ENCODE results near the gene DDR1.
"Not testable (repeated sequence)": the region's sequence is repeated elsewhere in the genome, so short reads cannot be mapped to it uniquely, and the experiment has no call there.

The DDR1 gene

GRCh38 chr6:30871592-30872183 lies 12.6 kb upstream of the DDR1 start:
- CTCF ChIA-PET, result no interaction called here
- POLR2A ChIA-PET, result no interaction called here
- TF ChIP-seq CTCF (IDR thresholded peaks at IDR 0.05; ENCODE audit: insufficient read depth, low read length, missing control alignments), result no peak
- DNase-seq (ENCODE audit: low read depth, low spot score), result no peak
- H3K4me3 ChIP-seq (ENCODE audit: low read depth, low read length), result no peak overlapping the region

GRCh38 chr6:30873137-30873640 lies 11.1 kb upstream of the DDR1 start:
- TF ChIP-seq CTCF (IDR thresholded peaks at IDR 0.05; ENCODE audit: insufficient read depth, low read length, missing control alignments), result no peak
- CTCF ChIA-PET, result interaction anchor here (1.0 kb wide), 1 partner anchor 9 kb away, joined by 3 read pairs; no protein-coding TSS in a partner anchor
- no peak for DNase-seq (ENCODE audit: low read depth, low spot score)
- POLR2A ChIA-PET, result no interaction called here
- no peak overlapping the region for H3K4me3 ChIP-seq (ENCODE audit: low read depth, low read length)

- DNase-seq (ENCODE audit: low read depth, low spot score); H3K4me3 ChIP-seq (ENCODE audit: low read depth, low read length); POLR2A ChIA-PET: not testable (repeated sequence)
- CTCF ChIA-PET, result interaction anchor here (1.3 to 1.6 kb wide), 3 partner anchors 14 to 45 kb away, joined by 4 to 5 read pairs (median 4); no protein-coding TSS in a partner anchor
Observed at GRCh38 chr6:30873795-30874194, 10.5 kb upstream of the DDR1 start.

- POLR2A ChIA-PET, result no interaction called here
- CTCF ChIA-PET, result interaction anchor here (0.6 to 13.1 kb wide), 10 partner anchors 8 to 205 kb away, joined by 3 to 472 read pairs (median 10); no protein-coding TSS in a partner anchor
- H3K4me3 ChIP-seq (ENCODE audit: low read depth, low read length), result no peak overlapping the region
- TF ChIP-seq CTCF (IDR thresholded peaks at IDR 0.05; ENCODE audit: insufficient read depth, low read length, missing control alignments), result no peak
- no peak for DNase-seq (ENCODE audit: low read depth, low spot score)
Observed at GRCh38 chr6:30875244-30876038, 8.9 kb upstream of the DDR1 start.

- no peak for DNase-seq (ENCODE audit: low read depth, low spot score)
- POLR2A ChIA-PET, result no interaction called here
- TF ChIP-seq CTCF (IDR thresholded peaks at IDR 0.05; ENCODE audit: insufficient read depth, low read length, missing control alignments), result no peak
- CTCF ChIA-PET, result interaction anchor here (0.6 to 13.1 kb wide), 20 partner anchors 8 to 204 kb away, joined by 3 to 472 read pairs (median 5); partner anchors contain the start of genes FLOT1 and IER3
- H3K4me3 ChIP-seq (ENCODE audit: low read depth, low read length), result no peak overlapping the region
Observed at GRCh38 chr6:30876039-30876730, 8.1 kb upstream of the DDR1 start.

- ChIA-PET CTCF (interaction anchor here (0.6 to 13.1 kb wide), 37 partner anchors 9 to 318 kb away, joined by 3 to 472 read pairs (median 4); partner anchors contain the start of genes FLOT1 and IER3), POLR2A (interaction anchor here (0.8 kb wide), 1 partner anchor 49 kb away, joined by 3 read pairs; no protein-coding TSS in a partner anchor)
- peak; percentile 85 for TF ChIP-seq CTCF (IDR thresholded peaks at IDR 0.05; ENCODE audit: insufficient read depth, low read length, missing control alignments)
- peak overlapping the region; percentile 39 for H3K4me3 ChIP-seq (ENCODE audit: low read depth, low read length)
- peak; percentile 62 for DNase-seq (ENCODE audit: low read depth, low spot score)
Observed at GRCh38 chr6:30877419-30878262, 6.7 kb upstream of the DDR1 start.

All from AG04449 (cell line).